Measurements from ENCODE around the gene DLG2.

The DLG2 gene

DNA sequence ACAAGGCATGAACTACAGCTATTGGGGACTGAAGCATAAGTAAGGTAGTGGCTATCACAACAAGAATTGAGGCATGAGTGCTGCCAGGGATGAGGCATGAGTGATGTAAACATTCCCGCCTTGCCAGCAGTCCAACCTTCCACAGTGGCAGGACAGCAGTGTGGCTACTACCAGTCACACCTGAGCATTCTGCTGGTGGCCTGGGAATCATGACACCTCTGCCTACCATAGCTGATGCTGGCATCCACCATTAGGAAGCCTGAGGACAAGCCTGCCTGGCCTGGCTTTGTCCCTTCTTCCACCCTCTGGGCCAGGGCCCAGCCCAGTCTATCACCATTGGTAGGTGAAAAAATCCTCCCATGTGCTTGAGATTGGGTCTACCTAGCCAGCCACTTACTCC is 1628.2 kb downstream of the DLG2 start:
- DNase-seq (ENCODE audit: low spot score), result no peak

- no peak for DNase-seq (ENCODE audit: low spot score)
Measured at GRCh38 chr11:83990160-83990733, 1636.9 kb downstream of the DLG2 start.

DNA sequence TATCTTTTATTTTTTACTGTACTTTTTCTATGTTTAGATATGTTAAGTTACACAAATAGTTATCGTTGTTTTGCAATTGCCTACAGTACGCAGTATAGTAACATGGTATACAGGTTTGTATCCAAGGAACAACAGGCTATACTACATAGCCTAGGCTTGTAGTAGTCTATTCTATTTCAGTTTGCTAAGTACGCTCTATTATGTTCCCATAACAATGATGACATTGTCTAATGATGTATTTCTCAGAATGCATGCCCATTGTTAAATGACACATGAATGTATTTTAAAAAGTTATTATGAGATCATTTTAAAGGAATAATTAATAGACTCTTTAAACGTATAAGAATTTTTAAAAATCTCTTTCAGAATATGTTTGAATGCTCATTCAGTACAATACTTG is 1644.3 kb downstream of the DLG2 start:
- no peak for DNase-seq (ENCODE audit: low spot score)

- DNase-seq (ENCODE audit: low spot score), result peak; percentile 3
Measured at GRCh38 chr11:83979593-83979992, 1647.6 kb downstream of the DLG2 start.

- DNase-seq (ENCODE audit: low spot score), result no peak
Measured at GRCh38 chr11:83978942-83979341, 1648.2 kb downstream of the DLG2 start.

DNA sequence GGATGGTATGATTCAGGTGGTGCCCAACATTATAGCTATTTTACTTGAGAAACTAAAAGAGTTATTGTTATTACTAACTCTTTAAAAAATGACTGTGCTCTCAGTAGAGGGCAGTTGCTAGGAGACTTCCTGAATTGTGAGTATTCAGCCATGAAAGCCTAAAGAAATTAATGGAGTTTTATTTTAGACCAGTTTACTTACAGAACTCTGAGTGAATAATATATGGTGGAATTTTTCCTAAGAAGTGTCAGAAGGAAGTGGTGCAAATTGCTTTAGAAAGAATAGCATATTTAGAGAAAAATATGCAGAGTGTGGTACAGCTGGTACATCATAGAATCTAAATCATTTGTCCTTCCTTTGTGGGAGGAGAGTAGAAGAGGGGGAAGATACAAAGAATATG is 1651.1 kb downstream of the DLG2 start:
- DNase-seq (ENCODE audit: low spot score), result no peak

DNA sequence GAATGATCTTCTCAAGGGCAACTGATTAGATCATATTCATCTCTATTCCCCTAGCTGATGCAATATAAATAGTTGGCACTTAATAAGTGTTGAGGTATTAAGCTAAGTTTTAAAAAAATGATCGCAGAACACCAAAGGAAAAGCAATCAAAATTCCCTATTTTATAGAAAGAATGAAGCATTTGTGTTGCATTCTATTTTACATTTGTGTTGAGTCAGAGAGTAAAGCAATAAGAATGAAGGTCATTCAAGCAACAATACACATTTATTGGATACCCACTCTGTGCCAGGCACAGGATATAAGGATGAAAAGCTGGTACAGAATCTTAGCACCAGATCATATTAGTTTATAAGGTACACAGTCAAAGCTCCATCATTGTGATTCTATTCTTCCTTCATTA is 1654.6 kb downstream of the DLG2 start:
- DNase-seq (ENCODE audit: low spot score), result no peak

- DNase-seq (ENCODE audit: low spot score), result no peak
Measured at GRCh38 chr11:83971063-83971462, 1656.1 kb downstream of the DLG2 start.

- no peak for DNase-seq (ENCODE audit: low spot score)
Measured at GRCh38 chr11:83970061-83970671, 1657.0 kb downstream of the DLG2 start.

- DNase-seq (ENCODE audit: low spot score), result no peak
Measured at GRCh38 chr11:83957038-83957900, 1669.9 kb downstream of the DLG2 start.

- no peak for DNase-seq (ENCODE audit: low spot score)
Measured at GRCh38 chr11:83956119-83956697, 1670.9 kb downstream of the DLG2 start.

- DNase-seq (ENCODE audit: low spot score), result no peak
Measured at GRCh38 chr11:83954780-83955179, 1672.4 kb downstream of the DLG2 start.

DNA sequence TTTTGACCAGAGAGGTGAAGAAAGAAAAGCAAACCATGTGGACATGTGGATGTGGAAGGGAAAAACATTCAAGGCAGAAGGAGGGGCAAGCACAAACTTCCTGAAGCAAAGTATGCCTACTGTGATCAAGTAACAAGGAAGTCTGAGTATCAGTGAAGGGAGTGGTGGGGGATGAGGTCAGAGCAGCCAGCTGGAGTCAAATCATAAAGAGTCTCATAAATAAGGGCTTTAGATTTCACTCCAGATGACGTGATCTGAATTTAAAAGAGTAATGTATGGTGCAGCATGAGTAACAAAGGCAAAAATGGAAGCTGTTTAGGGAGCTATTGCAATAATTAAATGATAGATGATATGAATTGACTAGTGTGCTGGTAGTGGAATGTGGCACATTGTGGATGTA is 1675.6 kb downstream of the DLG2 start:
- DNase-seq (ENCODE audit: low spot score), result no peak

- peak; percentile 13 for DNase-seq (ENCODE audit: low spot score)
Measured at GRCh38 chr11:83948200-83948599, 1678.9 kb downstream of the DLG2 start.

- DNase-seq (ENCODE audit: low spot score), result no peak
Measured at GRCh38 chr11:83945976-83946375, 1681.2 kb downstream of the DLG2 start.

DNA sequence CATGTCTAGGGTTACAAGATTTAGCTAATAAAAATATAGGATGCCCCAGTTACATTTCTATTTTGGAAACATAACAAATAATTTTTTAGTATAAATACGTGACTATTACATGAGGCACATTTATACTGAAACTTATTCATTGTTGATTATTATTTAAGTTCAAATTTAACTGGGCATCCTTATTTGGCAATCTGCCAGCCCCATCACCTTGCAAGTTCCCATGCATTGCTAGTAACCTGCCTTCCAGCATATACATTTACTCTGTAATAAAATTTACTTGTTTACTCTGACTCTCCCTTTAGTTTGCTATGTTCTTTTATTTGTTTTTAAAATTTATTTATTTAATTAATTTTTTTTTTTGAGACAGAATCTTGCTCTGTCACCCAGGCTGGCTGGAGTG is 1686.1 kb downstream of the DLG2 start:
- no peak for DNase-seq (ENCODE audit: low spot score)

DNA sequence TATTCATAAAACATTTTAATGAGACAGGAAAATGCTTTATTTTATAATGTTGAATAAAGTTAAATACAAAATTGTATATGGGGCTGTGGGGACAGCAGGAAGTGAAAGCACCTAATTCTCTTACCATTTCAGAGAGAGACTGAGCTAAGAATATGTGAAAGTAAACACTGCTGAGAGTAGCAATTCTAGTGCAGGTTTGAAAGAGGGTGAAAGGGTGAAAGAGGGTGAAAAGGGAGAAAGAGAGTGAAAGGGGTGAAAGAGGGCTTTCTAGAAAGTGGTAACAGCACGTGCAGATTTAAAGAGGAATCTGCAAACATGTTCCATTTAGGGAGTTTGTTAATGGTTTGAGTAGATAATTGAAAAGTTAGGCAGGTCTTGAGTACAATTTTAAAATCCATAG is 1689.0 kb downstream of the DLG2 start:
- no peak for DNase-seq (ENCODE audit: low spot score)

DNA sequence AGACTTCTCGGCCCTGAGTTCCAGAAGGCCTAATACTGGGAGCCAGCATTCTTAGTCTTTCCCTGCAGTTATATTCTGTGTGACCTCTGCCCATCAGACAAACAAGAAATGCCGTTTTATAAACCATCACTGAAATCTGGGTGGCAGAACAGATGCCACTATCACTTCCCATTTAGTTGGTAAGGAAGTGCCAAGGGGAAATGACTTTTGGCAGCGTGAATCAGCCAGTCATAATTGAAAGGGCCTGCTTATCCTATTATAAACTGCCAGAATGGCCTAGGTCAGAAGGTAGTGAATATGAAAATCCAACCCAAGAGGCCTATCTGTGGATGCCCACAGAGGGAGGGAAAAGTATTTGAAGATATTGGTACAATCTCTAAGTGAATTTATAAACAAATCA is 1694.1 kb downstream of the DLG2 start:
- DNase-seq (ENCODE audit: low spot score), result no peak

GRCh38 chr11:83927422-83927821 is 1699.7 kb downstream of the DLG2 start:
- no peak for DNase-seq (ENCODE audit: low spot score)

- DNase-seq (ENCODE audit: low spot score), result no peak
Measured at GRCh38 chr11:83924795-83925542, 1702.2 kb downstream of the DLG2 start.

DNA sequence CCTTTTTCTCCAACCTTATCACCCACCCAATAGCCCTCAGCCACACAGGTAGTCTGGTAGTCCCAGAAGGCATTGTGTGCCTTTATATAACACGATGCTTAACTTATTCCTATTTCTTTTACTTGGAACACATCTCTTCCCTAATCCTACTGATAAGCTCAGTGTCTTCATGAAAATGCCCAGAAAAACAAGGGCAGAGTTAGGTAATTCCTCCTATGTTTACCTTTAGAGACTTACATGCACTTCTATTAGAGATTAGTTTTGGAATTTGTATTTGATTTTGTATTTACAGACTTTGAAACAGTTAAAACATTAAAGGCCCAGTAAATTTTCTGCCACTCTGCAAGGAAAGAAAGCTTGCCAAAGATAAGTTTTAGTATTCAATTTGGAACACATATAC is 1703.2 kb downstream of the DLG2 start:
- no peak for DNase-seq (ENCODE audit: low spot score)

DNA sequence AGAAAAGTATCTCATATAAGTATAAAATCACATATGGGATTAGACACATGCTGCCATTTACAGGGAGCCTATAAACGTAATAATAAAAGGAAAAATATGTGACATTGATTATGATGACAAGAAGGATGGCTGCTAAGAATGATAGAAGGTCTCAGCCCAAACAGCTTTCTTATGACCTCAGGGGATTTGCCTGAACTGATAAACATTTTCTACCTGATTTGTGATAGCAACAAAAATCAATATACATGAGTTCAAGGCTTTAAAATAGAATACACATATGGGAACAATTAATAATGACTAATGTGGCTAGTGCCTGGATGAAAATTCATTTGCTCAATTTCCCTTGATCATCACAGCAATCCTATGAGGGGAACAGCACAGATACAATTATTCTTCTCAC is 1704.2 kb downstream of the DLG2 start:
- no peak for DNase-seq (ENCODE audit: low spot score)
